RPMI7951 (cell line): ENCODE measurements around the gene PCF11. TPM values are rescaled to one million over a fixed set of nuclear protein-coding genes. Genes with fewer than 3 reads are reported as not detected.

ENCODE experiments used
- DNase-seq: peaks from one replicate; pipeline ENCODE4 v3.0.0-alpha.2; 2012; ENCODE audit warnings: low read depth
- total RNA-seq: library from RNA; depleted of rRNA; stranded (reverse); fragments of >200 nt; shearing (Covaris generic); gene quantifications from 2 replicates; pipeline ENCODE4 v1.2.3, GENCODE V29; 2014

PCF11 gene
- total RNA-seq, 1 experiment from 2014 or later = 18.9 TPM

DNA sequence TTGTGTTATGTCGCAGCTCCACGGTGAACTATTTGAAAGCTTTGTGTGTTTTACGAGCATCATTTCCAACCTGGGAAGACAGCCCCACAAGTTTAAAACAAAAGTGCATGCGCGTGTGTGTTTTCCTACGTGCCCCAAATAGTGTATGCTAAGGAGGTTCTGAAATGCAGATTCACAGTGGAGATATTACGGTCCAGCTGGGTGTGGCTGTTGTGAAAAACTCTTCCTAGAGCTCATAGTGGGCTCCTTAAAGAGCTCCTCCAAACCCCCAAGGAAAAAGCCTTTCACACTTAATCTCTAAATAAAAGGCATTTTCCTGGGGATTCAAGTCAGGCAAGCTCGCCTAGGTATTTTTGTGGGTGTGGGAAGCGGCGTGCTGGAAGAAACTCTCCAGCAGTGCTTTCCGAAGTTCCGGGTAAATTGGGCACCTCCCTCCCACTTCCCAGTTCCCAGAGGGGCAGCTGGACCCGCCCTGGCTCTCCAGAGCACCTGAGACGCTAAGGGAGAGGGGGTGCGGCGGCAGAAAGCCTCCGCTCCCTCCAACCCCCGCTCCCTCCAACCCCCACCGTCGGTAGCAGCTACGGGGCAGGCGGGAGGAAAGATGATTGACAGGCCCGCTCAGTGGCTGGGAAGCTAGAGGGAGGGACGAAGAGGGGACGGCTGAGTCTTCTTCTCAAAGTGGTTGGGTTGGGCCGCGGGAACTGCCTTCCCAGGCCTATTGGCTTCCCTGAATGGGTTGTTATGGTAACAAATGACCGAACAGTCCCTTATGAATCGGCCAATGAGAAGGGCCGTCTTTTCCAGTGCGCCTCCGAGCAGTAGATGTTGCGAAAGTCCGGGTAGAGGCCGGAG lies 561 bp upstream of the PCF11 start:
- peak; percentile 100 for DNase-seq

DNA sequence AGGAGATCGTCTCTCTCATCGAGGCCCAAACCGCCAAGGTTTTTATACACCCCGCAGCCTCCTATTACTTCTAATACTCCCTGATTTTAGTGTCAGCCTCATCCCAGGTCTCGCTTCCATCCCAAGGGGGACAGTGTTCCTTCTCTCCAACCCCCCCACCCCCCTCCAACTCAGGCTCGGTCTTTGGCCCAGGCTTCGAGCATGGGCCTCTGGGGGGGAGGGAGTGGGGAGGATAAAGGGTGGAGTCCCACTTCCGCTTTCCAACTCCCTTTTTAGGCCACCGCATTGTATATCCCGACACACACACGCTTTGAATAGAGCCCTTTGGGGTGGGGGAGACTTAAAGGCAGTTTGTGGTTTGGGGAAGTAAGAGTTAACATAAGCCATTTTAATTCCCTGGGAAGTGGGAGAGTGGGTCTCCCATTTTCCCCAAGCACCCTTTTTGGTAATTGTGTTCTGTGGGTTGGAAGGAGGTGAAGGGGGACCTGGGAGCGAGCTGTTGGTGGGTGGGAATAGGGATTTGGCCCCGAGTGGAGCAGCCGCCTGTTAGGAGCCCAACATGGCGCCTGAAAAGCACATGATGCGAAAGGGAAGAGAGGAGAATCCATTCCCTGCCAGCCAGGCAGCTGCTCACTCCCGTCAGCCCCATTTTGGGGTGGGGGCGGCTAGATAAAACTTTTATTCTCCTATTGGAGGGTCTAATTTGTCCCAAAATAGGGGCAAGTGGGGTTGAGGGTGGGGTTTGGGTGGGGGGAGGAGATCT lies 844 bp downstream of the PCF11 start:
- DNase-seq = peak; percentile 51

DNA sequence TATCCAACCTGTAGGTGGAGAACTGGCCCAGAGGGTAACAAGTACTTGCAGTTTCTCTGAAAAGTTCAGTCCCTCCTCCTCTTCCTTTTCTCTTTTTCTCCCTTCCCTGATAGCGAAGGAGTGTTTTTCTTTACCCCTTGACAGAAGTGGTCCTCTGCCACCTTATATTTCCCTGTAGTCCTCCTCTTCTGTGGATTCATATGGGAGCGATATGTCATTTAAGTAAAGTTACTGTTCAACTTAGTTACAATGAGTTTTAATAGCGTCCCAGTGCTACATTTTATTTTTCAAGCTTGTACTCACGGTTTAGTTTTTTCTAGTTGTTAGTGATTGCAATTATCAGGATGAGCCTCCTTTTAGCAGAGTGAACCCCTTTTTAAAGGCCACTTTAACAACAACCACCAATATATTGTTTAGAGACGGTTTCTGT lies 1.4 kb downstream of the PCF11 start:
- peak; percentile 20 for DNase-seq

DNA sequence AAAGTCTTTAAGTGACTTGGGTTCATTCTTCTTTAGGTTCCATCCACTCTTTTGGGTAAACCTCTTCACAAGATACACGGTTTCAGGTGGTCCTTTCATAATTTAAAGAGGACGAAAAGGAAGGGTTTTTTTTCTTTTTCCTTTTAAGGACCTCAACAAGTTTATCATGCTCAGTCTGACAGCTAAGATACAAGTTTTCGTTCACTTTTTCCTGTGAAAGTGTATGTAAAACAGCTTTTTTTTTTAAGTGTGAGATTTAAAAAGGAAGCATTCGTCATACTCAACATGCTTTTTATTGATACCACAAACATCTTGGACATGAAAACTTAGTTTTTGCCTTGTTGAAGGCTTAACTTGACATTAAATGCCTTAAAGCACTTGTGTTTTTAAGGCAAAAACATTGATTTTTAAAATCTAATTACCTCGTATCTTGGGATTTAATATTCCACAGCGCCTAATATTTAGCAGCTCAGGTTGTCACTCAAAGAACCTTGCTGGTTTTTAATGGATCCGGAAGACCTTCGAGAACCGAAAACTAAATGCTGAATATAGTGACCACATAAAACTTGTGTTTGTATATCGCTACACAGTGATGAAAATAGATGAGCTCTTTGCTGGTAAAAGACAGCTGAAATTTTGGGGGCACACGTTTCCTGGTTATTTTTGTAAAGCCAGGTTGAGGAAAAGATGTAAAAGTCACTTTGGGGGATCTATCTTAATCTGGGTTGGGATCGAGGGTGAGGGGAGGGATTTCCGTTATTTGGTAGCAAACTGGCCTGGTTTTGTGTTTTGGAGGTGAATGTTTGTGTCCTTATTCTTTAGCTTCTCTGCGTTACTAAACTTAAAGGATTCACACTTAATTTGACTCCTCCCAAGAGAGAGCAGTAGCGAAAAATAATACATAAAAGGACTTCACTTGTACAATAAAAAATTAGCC lies 2.3 kb downstream of the PCF11 start:
- no peak for DNase-seq

DNA sequence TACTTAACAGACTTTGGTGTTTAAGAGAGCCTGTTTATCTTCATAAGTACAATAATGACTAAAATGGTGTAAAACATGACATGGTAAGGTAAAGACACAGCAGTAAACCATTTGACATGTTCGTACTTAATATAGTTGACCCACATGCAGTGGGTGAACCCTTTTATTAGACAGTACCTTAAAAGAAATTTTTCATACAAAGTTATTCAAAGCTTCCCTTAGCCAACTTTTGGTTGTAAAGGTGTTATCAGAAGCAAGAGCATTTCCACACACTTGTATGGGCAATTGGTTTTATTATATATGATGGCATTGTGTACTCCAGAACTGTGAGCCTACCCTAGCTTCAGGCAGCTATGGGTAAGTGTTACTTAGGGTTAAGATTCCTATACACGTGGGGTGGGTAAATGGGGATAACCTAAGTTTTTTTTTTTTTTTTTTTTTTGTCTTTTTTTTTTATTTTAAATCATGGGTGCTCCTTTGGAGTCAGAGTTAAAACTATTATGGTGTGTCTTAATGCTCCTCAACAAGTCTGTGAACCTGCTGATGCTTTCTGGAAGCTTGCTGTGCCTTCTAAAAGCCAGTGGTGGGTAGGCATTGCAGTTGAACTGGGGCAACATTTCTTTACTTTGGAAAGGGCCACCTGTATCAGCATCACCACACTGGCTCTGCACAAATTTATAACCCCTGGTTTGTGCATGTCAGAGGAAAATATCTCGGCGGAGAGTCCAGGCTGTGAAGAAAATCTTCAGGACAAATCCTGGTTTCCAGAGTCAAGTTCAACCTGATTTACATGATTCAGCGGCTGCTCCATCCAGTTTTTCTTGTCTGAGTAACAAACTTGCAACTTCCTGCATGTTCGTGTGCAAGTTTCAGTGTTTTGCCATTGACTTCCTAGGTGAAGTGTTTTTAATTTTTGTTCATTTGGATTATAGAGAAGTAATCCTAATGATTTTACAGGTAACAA lies 3.3 kb downstream of the PCF11 start:
- DNase-seq = peak; percentile 19

DNA sequence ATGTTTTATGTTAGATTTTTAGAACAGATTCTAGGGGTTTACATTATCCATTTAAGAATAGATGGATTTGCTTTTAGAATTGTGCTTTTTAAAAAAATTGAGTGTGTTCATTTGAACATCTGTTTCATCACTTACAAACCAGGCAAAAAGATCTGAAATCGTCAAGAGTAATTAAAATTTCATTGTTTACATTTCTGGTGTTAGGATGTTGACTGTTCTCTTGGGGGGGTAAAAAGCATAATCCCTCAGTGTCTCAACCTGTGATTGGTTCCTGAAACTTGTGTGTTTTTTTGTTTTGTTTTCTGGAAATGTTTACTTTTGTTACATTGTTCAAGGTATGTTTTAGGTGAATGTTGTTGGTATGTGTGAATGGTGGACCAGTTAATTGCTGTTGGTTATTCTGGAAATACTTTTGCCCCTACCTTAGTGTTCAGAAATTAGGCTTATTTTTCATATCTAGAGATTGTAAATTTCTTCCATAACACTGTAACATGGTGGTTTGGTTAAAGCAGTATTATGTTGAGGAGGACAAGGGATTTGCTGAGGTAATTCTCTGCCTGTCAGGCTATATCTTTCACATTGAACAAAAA lies 4.8 kb downstream of the PCF11 start:
- no peak for DNase-seq

- no peak for DNase-seq
These were observed 5.4 kb downstream of the PCF11 start for GRCh38 chr11:83162377-83162776.

DNA sequence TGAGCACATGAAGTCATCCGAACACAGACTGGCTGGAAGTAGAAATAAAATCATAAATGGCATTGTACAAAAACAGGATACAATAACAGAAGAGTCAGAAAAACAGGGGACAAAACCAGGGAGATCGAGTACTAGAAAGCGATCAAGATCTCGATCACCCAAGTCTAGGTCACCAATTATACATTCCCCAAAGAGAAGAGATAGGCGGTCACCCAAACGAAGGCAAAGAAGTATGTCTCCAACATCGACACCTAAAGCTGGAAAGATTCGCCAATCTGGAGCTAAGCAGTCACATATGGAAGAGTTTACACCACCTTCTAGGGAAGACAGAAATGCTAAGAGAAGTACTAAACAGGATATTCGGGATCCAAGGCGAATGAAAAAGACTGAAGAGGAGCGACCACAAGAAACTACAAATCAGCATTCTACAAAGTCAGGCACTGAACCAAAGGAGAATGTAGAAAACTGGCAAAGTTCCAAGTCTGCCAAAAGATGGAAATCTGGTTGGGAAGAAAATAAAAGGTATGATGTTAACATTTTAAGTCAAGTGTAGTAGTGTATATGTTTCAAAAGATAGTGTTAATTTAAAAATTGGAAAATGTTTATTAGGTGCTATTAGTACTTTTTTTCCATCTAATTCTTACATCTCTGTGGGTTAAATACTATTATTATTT lies 9.4 kb downstream of the PCF11 start:
- no peak for DNase-seq

- no peak for DNase-seq
These were observed 11.8 kb downstream of the PCF11 start for GRCh38 chr11:83168756-83169155.

DNA sequence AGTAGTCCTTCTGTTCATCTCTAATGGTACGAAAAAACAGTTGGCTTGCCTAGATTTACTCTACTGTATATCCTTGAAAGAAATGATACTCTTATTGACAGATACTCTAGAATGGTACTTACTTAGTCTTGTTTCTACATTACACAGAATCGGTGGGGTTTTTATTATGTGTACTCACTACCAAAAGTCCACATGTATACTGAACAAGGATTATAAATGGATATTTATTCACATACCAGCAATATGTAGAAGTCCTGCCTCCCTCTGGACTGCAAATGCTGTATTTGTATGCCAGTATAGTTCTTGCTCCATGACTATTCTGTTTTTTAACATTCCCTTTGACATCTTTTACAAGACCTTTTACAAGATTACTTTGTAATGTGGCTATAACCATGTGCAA lies 13.9 kb downstream of the PCF11 start:
- DNase-seq = no peak

- no peak for DNase-seq
These were observed 15.6 kb downstream of the PCF11 start for GRCh38 chr11:83172551-83172950.

DNA sequence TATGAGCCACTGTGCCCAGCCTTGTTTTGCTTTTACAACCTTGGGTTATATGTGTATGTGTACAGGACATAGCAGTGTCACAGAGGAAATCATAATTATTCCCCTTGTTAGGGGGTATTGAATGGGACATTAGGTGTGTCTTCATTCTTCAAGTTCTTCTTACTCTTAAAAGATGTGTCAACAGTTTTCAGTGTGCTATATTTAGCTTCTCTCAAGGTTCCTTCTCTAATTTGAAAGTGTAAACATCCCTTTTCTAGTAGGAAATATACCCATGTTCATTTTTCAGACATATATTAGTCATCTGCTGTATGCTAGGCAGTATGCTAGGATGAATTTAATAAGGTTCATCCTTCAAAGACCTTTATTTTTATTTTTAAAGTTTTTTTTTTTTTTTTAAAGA lies 17.1 kb downstream of the PCF11 start:
- no peak for DNase-seq

GRCh38 chr11:83175815-83176214 lies 18.9 kb downstream of the PCF11 start:
- no peak for DNase-seq

DNA sequence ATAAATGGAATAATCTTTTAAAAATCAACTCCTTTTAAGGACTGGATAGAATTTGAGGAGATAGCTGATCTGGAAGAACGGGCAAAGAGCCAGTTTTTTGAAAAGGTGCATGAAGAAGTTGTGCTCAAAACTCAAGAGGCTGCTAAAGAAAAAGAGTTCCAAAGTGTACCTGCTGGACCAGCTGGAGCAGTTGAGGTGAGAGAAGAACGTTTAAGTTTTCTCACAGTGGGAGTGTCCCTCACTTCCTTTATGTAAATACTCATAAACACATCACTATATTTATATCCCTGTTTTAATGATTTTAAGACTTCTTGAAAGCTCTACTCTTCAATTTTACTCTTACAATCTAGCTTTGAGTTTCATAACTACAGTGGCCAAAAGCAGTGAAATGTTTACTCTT lies 24.9 kb downstream of the PCF11 start:
- no peak for DNase-seq

DNA sequence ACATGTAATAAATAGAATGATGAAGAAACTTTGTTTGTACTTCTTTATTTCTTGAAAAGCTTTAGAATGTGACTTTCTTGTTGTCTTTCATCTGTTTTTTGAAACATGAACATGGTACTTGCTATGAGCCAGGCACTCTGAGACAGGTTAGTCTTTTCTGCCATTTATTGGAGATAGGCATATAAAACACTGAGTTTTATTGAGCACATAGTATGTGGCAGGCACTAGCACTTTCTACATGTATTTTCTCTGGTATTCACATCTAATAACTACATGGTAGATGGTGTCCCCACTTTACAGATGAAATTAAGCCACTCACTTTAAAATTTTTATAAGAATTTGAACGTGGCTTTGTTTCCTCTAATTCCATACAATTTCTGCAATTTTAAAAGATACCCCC lies 28.8 kb downstream of the PCF11 start:
- DNase-seq = no peak

GRCh38 chr11:83187465-83187864 lies 30.5 kb downstream of the PCF11 start:
- no peak for DNase-seq

- no peak for DNase-seq
These were observed 34.6 kb downstream of the PCF11 start for GRCh38 chr11:83191491-83191890.

- no peak for DNase-seq
These were observed 35.1 kb downstream of the PCF11 start for GRCh38 chr11:83191986-83192385.

DNA sequence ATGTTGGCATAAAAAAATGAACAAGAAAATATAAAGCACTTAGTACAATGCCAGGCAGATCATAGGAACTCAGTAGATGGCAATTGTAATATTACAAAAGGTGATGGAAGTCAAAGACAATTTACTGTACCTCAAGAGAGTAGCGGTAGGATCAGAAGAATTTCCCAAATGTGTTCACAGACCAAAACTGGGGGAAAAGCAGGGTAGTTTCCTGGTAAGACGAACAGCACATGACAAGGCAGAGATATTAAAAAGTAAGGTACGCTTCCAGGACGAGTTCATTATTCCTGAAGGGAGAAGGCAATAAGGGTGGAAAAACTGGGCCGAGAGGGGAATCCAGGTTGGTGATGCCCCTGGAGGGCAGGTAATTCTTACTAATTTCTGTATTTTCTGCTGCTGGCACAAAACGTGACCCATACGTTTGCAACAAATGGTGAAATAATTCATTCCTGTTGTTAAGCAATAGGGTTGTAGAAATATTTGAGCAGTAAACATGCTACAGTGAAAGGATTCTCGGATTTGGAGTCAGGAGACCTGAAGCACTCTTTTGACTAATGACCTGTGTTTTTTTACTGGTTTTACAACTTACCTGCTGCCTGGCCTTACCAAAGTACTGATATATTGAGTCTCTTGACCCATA lies 35.8 kb downstream of the PCF11 start:
- DNase-seq = no peak
